ENCODE data around the gene IGFALS. TPM values are rescaled to one million over a fixed set of nuclear protein-coding genes. Genes with fewer than 3 reads are reported as not detected.

IGFALS gene
- total RNA-seq, 1 donor from 2014 or later, result 0.12 TPM

- H3K27me3 Mint-ChIP-seq (ENCODE audit: low read depth), result no peaks in the 10 kb centered on the region
- no peak overlapping the region for H3K4me3 Mint-ChIP-seq (ENCODE audit: unreplicated experiment)
- peak; percentile 78 for DNase-seq (ENCODE audit: low spot score)
- no peaks in the 10 kb centered on the region for H3K9me3 Mint-ChIP-seq (ENCODE audit: low read depth)
- peaks cover 6% of the 10 kb centered on the region for H3K36me3 Mint-ChIP-seq (ENCODE audit: low read depth)
- TF ChIP-seq CTCF (IDR thresholded peaks at IDR 0.05), result no peak
- no peak overlapping the region for H3K27ac Mint-ChIP-seq (ENCODE audit: unreplicated experiment)
- H3K4me1 Mint-ChIP-seq (ENCODE audit: low read depth), result peaks cover 12% of the 10 kb centered on the region
Observed at GRCh38 chr16:1817276-1817589, 23.7 kb upstream of the IGFALS start.

- TF ChIP-seq CTCF (IDR thresholded peaks at IDR 0.05), result no peak
- peaks cover 12% of the 10 kb centered on the region for H3K4me1 Mint-ChIP-seq (ENCODE audit: low read depth)
- peaks cover 6% of the 10 kb centered on the region for H3K36me3 Mint-ChIP-seq (ENCODE audit: low read depth)
- H3K27ac Mint-ChIP-seq (ENCODE audit: unreplicated experiment), result no peak overlapping the region
- H3K27me3 Mint-ChIP-seq (ENCODE audit: low read depth), result no peaks in the 10 kb centered on the region
- peak; percentile 80 for DNase-seq (ENCODE audit: low spot score)
- no peak overlapping the region for H3K4me3 Mint-ChIP-seq (ENCODE audit: unreplicated experiment)
- no peaks in the 10 kb centered on the region for H3K9me3 Mint-ChIP-seq (ENCODE audit: low read depth)
Observed at GRCh38 chr16:1816396-1817275, 23.1 kb upstream of the IGFALS start.

- no peak overlapping the region for H3K27ac Mint-ChIP-seq (ENCODE audit: unreplicated experiment)
- no peaks in the 10 kb centered on the region for H3K27me3 Mint-ChIP-seq (ENCODE audit: low read depth)
- peak; percentile 33 for DNase-seq (ENCODE audit: low spot score)
- no peak for TF ChIP-seq CTCF (IDR thresholded peaks at IDR 0.05)
- H3K9me3 Mint-ChIP-seq (ENCODE audit: low read depth), result no peaks in the 10 kb centered on the region
- no peak overlapping the region for H3K4me3 Mint-ChIP-seq (ENCODE audit: unreplicated experiment)
- peaks cover 6% of the 10 kb centered on the region for H3K36me3 Mint-ChIP-seq (ENCODE audit: low read depth)
- H3K4me1 Mint-ChIP-seq (ENCODE audit: low read depth), result peaks cover 12% of the 10 kb centered on the region
Observed at GRCh38 chr16:1815461-1815860, 22.0 kb upstream of the IGFALS start.

GRCh38 chr16:1812732-1813163, 19.2 kb upstream of the IGFALS start:
- TF ChIP-seq CTCF (IDR thresholded peaks at IDR 0.05), result peak; percentile 77
- no peak overlapping the region for H3K4me3 Mint-ChIP-seq (ENCODE audit: unreplicated experiment)
- DNase-seq (ENCODE audit: low spot score), result peak; percentile 94
- H3K27me3 Mint-ChIP-seq (ENCODE audit: low read depth), result no peaks in the 10 kb centered on the region
- no peaks in the 10 kb centered on the region for H3K9me3 Mint-ChIP-seq (ENCODE audit: low read depth)
- peaks cover 7% of the 10 kb centered on the region for H3K36me3 Mint-ChIP-seq (ENCODE audit: low read depth)
- H3K27ac Mint-ChIP-seq (ENCODE audit: unreplicated experiment), result peak overlapping the region; percentile 5
- peaks cover 12% of the 10 kb centered on the region for H3K4me1 Mint-ChIP-seq (ENCODE audit: low read depth)

GRCh38 chr16:1810536-1810935, 17.0 kb upstream of the IGFALS start:
- H3K27ac Mint-ChIP-seq (ENCODE audit: unreplicated experiment), result no peak overlapping the region
- H3K27me3 Mint-ChIP-seq (ENCODE audit: low read depth), result no peaks in the 10 kb centered on the region
- no peaks in the 10 kb centered on the region for H3K9me3 Mint-ChIP-seq (ENCODE audit: low read depth)
- H3K36me3 Mint-ChIP-seq (ENCODE audit: low read depth), result peaks cover 18% of the 10 kb centered on the region
- H3K4me3 Mint-ChIP-seq (ENCODE audit: unreplicated experiment), result no peak overlapping the region
- DNase-seq (ENCODE audit: low spot score), result no peak
- TF ChIP-seq CTCF (IDR thresholded peaks at IDR 0.05), result no peak
- peaks cover 12% of the 10 kb centered on the region for H3K4me1 Mint-ChIP-seq (ENCODE audit: low read depth)

Measured in chondrocyte (in vitro differentiated cells).